Measurements from ENCODE around the gene CT45A2. TPM values are rescaled to one million over a fixed set of nuclear protein-coding genes. Genes with fewer than 3 reads are reported as not detected.
"Not testable (repeated sequence)": the region's sequence is repeated elsewhere in the genome, so short reads cannot be mapped to it uniquely, and the experiment has no call there.

The CT45A2 gene, protein sequence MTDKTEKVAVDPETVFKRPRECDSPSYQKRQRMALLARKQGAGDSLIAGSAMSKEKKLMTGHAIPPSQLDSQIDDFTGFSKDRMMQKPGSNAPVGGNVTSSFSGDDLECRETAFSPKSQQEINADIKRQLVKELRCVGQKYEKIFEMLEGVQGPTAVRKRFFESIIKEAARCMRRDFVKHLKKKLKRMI
- total RNA-seq (not detected), polyA plus RNA-seq (not detected)
- long read RNA-seq, donor 1, result 0 reads
- long read RNA-seq, donor 2, result 0 reads
- long read RNA-seq, donor 3, result 0 reads
- long read RNA-seq, donor 4, result 0 reads
- long read RNA-seq, donor 5, result 0 reads
- long read RNA-seq, donor 6, result 0 reads
- long read RNA-seq, donor 7, result 0 reads
- long read RNA-seq, donor 8, result 0 reads
- long read RNA-seq, donor 9, result 0 reads
- long read RNA-seq, donor 10, result 0 reads

DNA sequence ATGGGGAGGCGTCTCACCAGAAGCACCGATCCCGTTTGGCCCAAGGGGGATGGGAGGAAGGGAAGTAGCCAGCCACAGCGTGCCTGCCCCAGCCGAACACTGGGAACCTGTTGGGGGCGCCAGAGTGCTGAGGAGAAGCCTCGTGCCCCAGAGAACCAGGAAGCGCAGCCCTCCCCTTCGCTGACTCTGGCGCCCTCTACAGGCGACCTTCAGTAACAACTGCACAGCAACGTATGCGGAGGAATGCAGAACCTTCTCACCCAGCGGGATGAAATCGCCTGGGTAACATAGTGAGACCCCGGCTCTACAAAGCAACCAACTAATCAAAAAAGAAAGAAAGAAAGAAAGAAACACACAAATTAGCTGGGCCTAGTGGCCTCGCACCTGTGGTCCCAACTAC lies at the start of gene CT45A2:
Gene CT45A2 (minus strand): TSS at position 101 of the 400 bp plus-strand sequence. CDS start 3,747 bp downstream, outside the sequence.
- H3K27ac ChIP-seq; H3K36me3 ChIP-seq (replicated peaks in 1 of 2); intact Hi-C loops (cut with DNase I); H3K9me3 ChIP-seq (replicated peaks in 1 of 3); H3K4me3 ChIP-seq; DNase-seq; H3K27me3 ChIP-seq; H3K4me1 ChIP-seq (replicated peaks in 1 of 2): not testable (repeated sequence)
- WGBS, 4 donors, result no CpG with 5 or more reads among the region's 17 CpGs

DNA sequence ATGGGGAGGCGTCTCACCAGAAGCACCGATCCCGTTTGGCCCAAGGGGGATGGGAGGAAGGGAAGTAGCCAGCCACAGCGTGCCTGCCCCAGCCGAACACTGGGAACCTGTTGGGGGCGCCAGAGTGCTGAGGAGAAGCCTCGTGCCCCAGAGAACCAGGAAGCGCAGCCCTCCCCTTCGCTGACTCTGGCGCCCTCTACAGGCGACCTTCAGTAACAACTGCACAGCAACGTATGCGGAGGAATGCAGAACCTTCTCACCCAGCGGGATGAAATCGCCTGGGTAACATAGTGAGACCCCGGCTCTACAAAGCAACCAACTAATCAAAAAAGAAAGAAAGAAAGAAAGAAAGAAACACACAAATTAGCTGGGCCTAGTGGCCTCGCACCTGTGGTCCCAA lies 34.6 kb upstream of the CT45A2 start, which contains the start of gene CT45A8:
Gene CT45A8 (minus strand): TSS at position 101 of the 400 bp plus-strand sequence. CDS start 3,755 bp downstream, outside the sequence.
- H3K27ac ChIP-seq; H3K4me3 ChIP-seq; intact Hi-C loops (cut with DNase I); H3K27me3 ChIP-seq; H3K36me3 ChIP-seq (replicated peaks in 1 of 2); H3K9me3 ChIP-seq (replicated peaks in 1 of 3); DNase-seq; H3K4me1 ChIP-seq (replicated peaks in 1 of 2): not testable (repeated sequence)
- no CpG with 5 or more reads among the region's 17 CpGs for WGBS, 4 donors

DNA sequence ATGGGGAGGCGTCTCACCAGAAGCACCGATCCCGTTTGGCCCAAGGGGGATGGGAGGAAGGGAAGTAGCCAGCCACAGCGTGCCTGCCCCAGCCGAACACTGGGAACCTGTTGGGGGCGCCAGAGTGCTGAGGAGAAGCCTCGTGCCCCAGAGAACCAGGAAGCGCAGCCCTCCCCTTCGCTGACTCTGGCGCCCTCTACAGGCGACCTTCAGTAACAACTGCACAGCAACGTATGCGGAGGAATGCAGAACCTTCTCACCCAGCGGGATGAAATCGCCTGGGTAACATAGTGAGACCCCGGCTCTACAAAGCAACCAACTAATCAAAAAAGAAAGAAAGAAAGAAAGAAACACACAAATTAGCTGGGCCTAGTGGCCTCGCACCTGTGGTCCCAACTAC lies 17.4 kb upstream of the CT45A2 start, which contains the start of gene CT45A7:
Gene CT45A7 (minus strand): TSS at position 101 of the 400 bp plus-strand sequence. CDS start 3,747 bp downstream, outside the sequence.
- intact Hi-C loops (cut with DNase I), result not testable (repeated sequence)
- WGBS, 4 donors, result no CpG with 5 or more reads among the region's 17 CpGs

DNA sequence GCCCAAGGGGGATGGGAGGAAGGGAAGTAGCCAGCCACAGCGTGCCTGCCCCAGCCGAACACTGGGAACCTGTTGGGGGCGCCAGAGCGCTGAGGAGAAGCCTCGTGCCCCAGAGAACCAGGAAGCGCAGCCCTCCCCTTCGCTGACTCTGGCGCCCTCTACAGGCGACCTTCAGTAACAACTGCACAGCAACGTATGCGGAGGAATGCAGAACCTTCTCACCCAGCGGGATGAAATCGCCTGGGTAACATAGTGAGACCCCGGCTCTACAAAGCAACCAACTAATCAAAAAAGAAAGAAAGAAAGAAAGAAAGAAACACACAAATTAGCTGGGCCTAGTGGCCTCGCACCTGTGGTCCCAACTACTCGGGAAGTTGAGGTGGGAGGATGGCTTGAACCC lies 17.1 kb downstream of the CT45A2 start, which contains the start of gene CT45A6:
Gene CT45A6 (minus strand): TSS at position 101 of the 400 bp plus-strand sequence. CDS start 3,794 bp downstream, outside the sequence.
- intact Hi-C loops (cut with DNase I); H3K4me1 ChIP-seq (replicated peaks in 1 of 2); H3K27ac ChIP-seq; DNase-seq; H3K36me3 ChIP-seq (replicated peaks in 1 of 2); H3K9me3 ChIP-seq (replicated peaks in 1 of 3); H3K4me3 ChIP-seq; H3K27me3 ChIP-seq: not testable (repeated sequence)
- WGBS, 4 donors, result no CpG with 5 or more reads among the region's 16 CpGs

More for the DNA sequence above, 17.4 kb upstream of the CT45A2 start, which contains the start of gene CT45A7:
- not testable (repeated sequence) for DNase-seq; H3K27ac ChIP-seq; H3K27me3 ChIP-seq; H3K9me3 ChIP-seq (replicated peaks in 1 of 3); H3K36me3 ChIP-seq (replicated peaks in 1 of 2); H3K4me1 ChIP-seq (replicated peaks in 1 of 2); H3K4me3 ChIP-seq

DNA sequence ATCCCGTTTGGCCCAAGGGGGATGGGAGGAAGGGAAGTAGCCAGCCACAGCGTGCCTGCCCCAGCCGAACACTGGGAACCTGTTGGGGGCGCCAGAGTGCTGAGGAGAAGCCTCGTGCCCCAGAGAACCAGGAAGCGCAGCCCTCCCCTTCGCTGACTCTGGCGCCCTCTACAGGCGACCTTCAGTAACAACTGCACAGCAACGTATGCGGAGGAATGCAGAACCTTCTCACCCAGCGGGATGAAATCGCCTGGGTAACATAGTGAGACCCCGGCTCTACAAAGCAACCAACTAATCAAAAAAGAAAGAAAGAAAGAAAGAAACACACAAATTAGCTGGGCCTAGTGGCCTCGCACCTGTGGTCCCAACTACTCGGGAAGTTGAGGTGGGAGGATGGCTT lies 34.4 kb downstream of the CT45A2 start, which contains the start of gene CT45A5:
Gene CT45A5 (minus strand): TSS at position 101 of the 400 bp plus-strand sequence. CDS start 3,774 bp downstream, outside the sequence.
- H3K4me3 ChIP-seq; DNase-seq; H3K9me3 ChIP-seq (replicated peaks in 1 of 3); intact Hi-C loops (cut with DNase I); H3K27ac ChIP-seq; H3K27me3 ChIP-seq; H3K36me3 ChIP-seq (replicated peaks in 1 of 2); H3K4me1 ChIP-seq (replicated peaks in 1 of 2): not testable (repeated sequence)
- no CpG with 5 or more reads among the region's 16 CpGs for WGBS, 4 donors

DNA sequence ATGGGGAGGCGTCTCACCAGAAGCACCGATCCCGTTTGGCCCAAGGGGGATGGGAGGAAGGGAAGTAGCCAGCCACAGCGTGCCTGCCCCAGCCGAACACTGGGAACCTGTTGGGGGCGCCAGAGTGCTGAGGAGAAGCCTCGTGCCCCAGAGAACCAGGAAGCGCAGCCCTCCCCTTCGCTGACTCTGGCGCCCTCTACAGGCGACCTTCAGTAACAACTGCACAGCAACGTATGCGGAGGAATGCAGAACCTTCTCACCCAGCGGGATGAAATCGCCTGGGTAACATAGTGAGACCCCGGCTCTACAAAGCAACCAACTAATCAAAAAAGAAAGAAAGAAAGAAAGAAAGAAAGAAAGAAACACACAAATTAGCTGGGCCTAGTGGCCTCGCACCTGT lies 51.7 kb downstream of the CT45A2 start, which contains the start of gene CT45A3:
Gene CT45A3 (minus strand): TSS at position 101 of the 400 bp plus-strand sequence. CDS start 3,747 bp downstream, outside the sequence.
- H3K4me1 ChIP-seq (replicated peaks in 1 of 2); H3K9me3 ChIP-seq (replicated peaks in 1 of 3); H3K4me3 ChIP-seq; H3K36me3 ChIP-seq (replicated peaks in 1 of 2); H3K27ac ChIP-seq; DNase-seq; H3K27me3 ChIP-seq; intact Hi-C loops (cut with DNase I): not testable (repeated sequence)
- no CpG with 5 or more reads among the region's 17 CpGs for WGBS, 4 donors

Other genes with a start within 250 kb of the CT45A2 start
- gene CT45A1, start 106.4 kb downstream of the CT45A2 start, total RNA-seq, result not detected
- not detected for gene CT45A1, start 106.4 kb downstream of the CT45A2 start, polyA plus RNA-seq
- not detected for gene CT45A3, start 51.8 kb downstream of the CT45A2 start, total RNA-seq
- gene CT45A3, start 51.8 kb downstream of the CT45A2 start, polyA plus RNA-seq, result not detected
- not detected for gene CT45A5, start 34.5 kb downstream of the CT45A2 start, total RNA-seq
- gene CT45A5, start 34.5 kb downstream of the CT45A2 start, polyA plus RNA-seq, result not detected
- gene CT45A6, start 17.2 kb downstream of the CT45A2 start, total RNA-seq, result not detected
- gene CT45A6, start 17.2 kb downstream of the CT45A2 start, polyA plus RNA-seq, result not detected
- not detected for gene CT45A7, start 17.3 kb upstream of the CT45A2 start, total RNA-seq
- not detected for gene CT45A7, start 17.3 kb upstream of the CT45A2 start, polyA plus RNA-seq
- not detected for gene CT45A8, start 34.5 kb upstream of the CT45A2 start, total RNA-seq
- gene CT45A8, start 34.5 kb upstream of the CT45A2 start, polyA plus RNA-seq, result not detected
- not detected for gene CT45A9, start 51.8 kb upstream of the CT45A2 start, total RNA-seq
- gene CT45A9, start 51.8 kb upstream of the CT45A2 start, polyA plus RNA-seq, result not detected
- gene CT45A10, start 73.4 kb upstream of the CT45A2 start, total RNA-seq, result not detected
- gene CT45A10, start 73.4 kb upstream of the CT45A2 start, polyA plus RNA-seq, result not detected
- not detected for gene SAGE1, start 73.7 kb upstream of the CT45A2 start, total RNA-seq
- under 1 TPM in 1 of 3 donors, not detected in 2; 0.03 TPM for gene SAGE1, start 73.7 kb upstream of the CT45A2 start, polyA plus RNA-seq
- 10 to 100 TPM in 8 of 9 donors, 1 to 10 TPM in 1; 8.2 to 23.5 (median 13.6) TPM for gene MMGT1, start 154.0 kb upstream of the CT45A2 start, total RNA-seq
- 10 to 100 TPM in 1 of 3 donors, 1 to 10 TPM in 2; 1.4 to 20.7 (median 2.9) TPM for gene MMGT1, start 154.0 kb upstream of the CT45A2 start, polyA plus RNA-seq
- gene SLC9A6, start 165.4 kb upstream of the CT45A2 start, total RNA-seq, result 10 to 100 TPM; 12.4 to 36.2 (median 16.4) TPM
- 10 to 100 TPM in 2 of 3 donors, 1 to 10 TPM in 1; 10.0 to 17.2 (median 10.0) TPM for gene SLC9A6, start 165.4 kb upstream of the CT45A2 start, polyA plus RNA-seq

Data from adrenal gland (tissue), 19 donors.